Measurements from ENCODE around the gene SEPTIN1. TPM values are rescaled to one million over a fixed set of nuclear protein-coding genes. Genes with fewer than 3 reads are reported as not detected.

SEPTIN1 gene
- total RNA-seq, 2 donors from 2014 or later: 192 to 220 TPM

DNA sequence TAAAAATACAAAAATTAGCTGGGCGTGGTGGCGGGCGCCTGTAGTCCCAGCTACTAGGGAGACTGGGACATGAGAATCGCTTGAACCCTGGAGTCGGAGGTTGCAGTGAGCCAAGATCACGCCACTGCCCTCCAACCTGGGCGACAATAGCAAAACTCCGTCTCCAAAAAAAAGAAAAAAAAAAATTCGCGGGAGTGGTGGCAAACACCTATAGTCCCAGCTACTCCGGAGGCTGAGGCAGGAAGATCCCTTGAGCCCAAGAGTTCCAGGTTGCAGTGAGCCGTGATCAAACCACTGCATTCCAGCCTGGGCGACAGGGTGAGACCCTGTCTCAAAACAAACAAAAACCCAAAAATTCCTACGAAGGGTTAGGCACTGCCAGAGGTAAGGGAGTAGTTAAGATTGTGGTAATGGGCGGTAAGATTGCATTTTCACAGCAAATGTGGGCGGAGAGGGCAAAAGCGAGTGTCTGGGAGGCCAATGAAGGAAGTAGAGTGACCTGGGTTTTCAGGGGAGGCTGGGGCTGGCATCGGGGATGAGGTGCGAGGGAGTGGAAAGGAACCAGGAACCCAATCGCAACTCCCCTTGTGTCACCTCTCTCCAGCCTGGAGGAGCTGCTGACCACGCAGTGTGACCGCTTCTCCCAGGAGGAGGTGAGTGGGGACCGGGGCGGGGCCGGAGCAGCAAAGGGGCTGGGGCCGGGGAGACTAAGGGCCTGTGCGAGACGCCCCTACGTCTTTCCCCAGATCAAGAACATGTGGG, 5.1 kb downstream of the SEPTIN1 start:
- peak overlapping the region; percentile 99 for H3K27ac Mint-ChIP-seq
- ATAC-seq (no peak), DNase-seq (peak in 1 of 3 donors; percentile 27)
- peaks cover 2% of the 10 kb centered on the region for H3K36me3 Mint-ChIP-seq (ENCODE audit: low read depth)
- peaks cover 39% of the 10 kb centered on the region for H3K4me1 Mint-ChIP-seq
- H3K9me3 ChIP-seq (ENCODE audit: control insufficient read depth, low read length, poor library complexity, severe bottlenecking): no peaks in the 10 kb centered on the region
- peak overlapping the region; percentile 99 for H3K4me3 Mint-ChIP-seq
- H3K27me3 Mint-ChIP-seq: no peaks in the 10 kb centered on the region

DNA sequence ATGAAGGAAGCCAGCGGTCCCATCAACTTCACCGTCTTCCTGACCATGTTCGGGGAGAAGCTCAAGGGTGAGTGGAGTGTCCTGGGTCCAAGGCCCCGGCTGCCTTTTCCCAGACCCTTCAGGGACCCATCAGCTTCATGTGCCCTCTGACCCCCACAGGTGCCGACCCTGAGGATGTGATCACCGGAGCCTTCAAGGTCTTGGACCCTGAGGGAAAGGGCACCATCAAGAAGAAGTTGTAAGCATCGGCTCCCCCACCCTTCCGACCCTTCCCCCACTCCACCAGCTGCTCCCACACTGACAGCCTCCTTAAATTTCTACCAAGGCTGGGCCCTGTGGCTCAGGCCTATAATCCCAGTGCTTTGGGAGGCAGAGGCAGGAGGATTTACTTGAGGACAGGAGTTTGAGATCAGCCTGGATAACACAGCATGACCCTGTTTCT, 5.9 kb downstream of the SEPTIN1 start:
- H3K4me1 Mint-ChIP-seq: peaks cover 42% of the 10 kb centered on the region
- no peak for ATAC-seq

DNA sequence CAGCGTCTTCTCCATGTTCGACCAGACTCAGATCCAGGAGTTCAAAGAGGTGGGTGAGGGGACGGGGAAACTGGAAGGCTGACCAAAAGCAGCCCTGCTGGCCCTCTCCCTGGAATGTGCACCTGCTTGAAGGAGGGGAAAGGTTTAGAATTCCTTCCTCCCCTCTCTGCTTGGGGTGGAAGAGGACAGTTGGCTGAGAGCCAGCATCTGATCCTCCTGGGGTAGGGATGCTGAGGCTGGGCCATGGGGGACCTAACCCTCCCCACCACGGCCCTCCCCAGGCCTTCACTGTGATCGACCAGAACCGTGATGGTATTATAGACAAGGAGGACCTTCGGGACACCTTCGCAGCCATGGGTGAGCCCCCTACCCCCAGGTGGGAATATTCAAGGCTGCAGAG, 6.5 kb downstream of the SEPTIN1 start:
- H3K9me3 ChIP-seq (ENCODE audit: control insufficient read depth, low read length, poor library complexity, severe bottlenecking): no peaks in the 10 kb centered on the region
- H3K36me3 Mint-ChIP-seq (ENCODE audit: low read depth): peaks cover 2% of the 10 kb centered on the region
- no peak overlapping the region for H3K4me3 Mint-ChIP-seq
- no peaks in the 10 kb centered on the region for H3K27me3 Mint-ChIP-seq
- ATAC-seq (no peak), DNase-seq (no peak)
- H3K4me1 Mint-ChIP-seq: peaks cover 44% of the 10 kb centered on the region
- peak overlapping the region; percentile 99 for H3K27ac Mint-ChIP-seq

More for the DNA sequence above, 5.9 kb downstream of the SEPTIN1 start:
- Mint-ChIP-seq H3K4me3 (no peak overlapping the region), H3K27me3 (no peaks in the 10 kb centered on the region), H3K36me3 (ENCODE audit: low read depth) (peaks cover 2% of the 10 kb centered on the region), H3K27ac (peak overlapping the region; percentile 99)
- no peaks in the 10 kb centered on the region for H3K9me3 ChIP-seq (ENCODE audit: control insufficient read depth, low read length, poor library complexity, severe bottlenecking)
- no peak for DNase-seq

DNA sequence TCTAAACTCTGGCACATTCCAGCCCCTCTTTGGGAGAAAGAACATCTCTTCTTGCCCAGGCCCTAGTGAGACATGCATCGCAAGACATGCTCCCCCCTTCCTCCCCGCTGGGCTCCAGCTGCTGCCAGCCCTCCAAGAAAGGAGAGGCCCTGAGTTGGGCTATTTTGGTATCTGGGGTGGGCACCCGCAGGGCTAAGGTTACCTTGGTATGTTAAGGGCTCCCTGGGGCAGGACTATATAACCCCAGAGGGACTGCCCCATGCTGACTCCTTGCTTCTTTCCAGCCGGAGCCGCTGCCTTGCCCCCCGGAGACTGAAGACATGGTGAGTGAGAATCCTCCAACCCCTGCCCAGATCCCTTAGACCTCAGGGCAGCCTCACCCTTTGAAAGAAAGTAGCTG, 7.8 kb downstream of the SEPTIN1 start, which contains the start of gene MYL11:
Gene MYL11 (plus strand): TSS at position 265 of the 400 bp plus-strand sequence. CDS start 56 bp downstream, at position 321.
- DNase-seq (no peak), ATAC-seq (no peak)
- peaks cover 2% of the 10 kb centered on the region for H3K36me3 Mint-ChIP-seq (ENCODE audit: low read depth)
- no peaks in the 10 kb centered on the region for H3K9me3 ChIP-seq (ENCODE audit: control insufficient read depth, low read length, poor library complexity, severe bottlenecking)
- peaks cover 41% of the 10 kb centered on the region for H3K4me1 Mint-ChIP-seq
- peak within 1 kb of the TSS; percentile 99 for H3K27ac Mint-ChIP-seq
- H3K4me3 Mint-ChIP-seq: no peak within 1 kb of the TSS
- no peaks in the 10 kb centered on the region for H3K27me3 Mint-ChIP-seq

- Mint-ChIP-seq H3K36me3 (ENCODE audit: low read depth) (no peaks in the 10 kb centered on the region), H3K27me3 (no peaks in the 10 kb centered on the region), H3K4me1 (peaks cover 45% of the 10 kb centered on the region), H3K27ac (peak overlapping the region; percentile 57), H3K4me3 (peak overlapping the region; percentile 59)
- H3K9me3 ChIP-seq (ENCODE audit: control insufficient read depth, low read length, poor library complexity, severe bottlenecking): no peaks in the 10 kb centered on the region
- ATAC-seq (no peak), DNase-seq (no peak)
These were observed 9.6 kb downstream of the SEPTIN1 start for GRCh38 chr16:30372725-30373124.

- no peaks in the 10 kb centered on the region for H3K9me3 ChIP-seq (ENCODE audit: control insufficient read depth, low read length, poor library complexity, severe bottlenecking)
- Mint-ChIP-seq H3K4me3 (peak overlapping the region; percentile 90), H3K27me3 (no peaks in the 10 kb centered on the region), H3K36me3 (ENCODE audit: low read depth) (no peaks in the 10 kb centered on the region), H3K27ac (peak overlapping the region; percentile 95), H3K4me1 (peaks cover 47% of the 10 kb centered on the region)
- DNase-seq: no peak
- no peak for ATAC-seq
These were observed 10.2 kb downstream of the SEPTIN1 start for GRCh38 chr16:30372038-30372712.

DNA sequence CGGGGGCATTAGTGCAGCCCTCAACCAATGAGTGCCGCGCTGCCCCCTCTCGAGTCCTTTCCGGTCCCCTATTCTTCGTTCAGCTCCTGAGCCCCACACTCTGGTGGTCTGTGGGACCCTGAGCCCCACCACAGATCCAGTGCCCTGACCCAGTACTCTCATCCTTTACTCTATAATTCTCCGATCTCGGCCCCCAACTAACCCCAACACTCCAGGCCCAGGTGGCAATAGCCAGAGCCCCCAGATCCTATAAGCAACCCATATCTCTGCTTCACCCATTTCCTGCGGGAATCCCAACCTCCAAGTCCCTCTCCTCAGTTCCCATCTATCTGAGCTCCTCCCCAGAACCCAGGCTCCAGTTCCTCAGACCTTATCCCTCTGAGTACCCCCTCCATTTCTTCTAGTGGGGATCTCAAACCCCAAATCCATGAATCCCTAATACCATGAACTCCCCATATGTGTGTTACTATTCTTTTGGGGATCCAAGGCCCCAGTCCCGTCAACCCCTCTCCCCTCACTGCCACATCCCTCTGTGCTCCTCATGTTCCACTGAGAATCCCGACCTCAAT, 11.0 kb downstream of the SEPTIN1 start:
- H3K27me3 Mint-ChIP-seq: no peaks in the 10 kb centered on the region
- H3K9me3 ChIP-seq (ENCODE audit: control insufficient read depth, low read length, poor library complexity, severe bottlenecking): no peaks in the 10 kb centered on the region
- no peak for ATAC-seq
- H3K4me1 Mint-ChIP-seq: peaks cover 53% of the 10 kb centered on the region
- peak overlapping the region; percentile 90 for H3K4me3 Mint-ChIP-seq
- DNase-seq: no peak
- no peaks in the 10 kb centered on the region for H3K36me3 Mint-ChIP-seq (ENCODE audit: low read depth)
- H3K27ac Mint-ChIP-seq: peak overlapping the region; percentile 95

DNA sequence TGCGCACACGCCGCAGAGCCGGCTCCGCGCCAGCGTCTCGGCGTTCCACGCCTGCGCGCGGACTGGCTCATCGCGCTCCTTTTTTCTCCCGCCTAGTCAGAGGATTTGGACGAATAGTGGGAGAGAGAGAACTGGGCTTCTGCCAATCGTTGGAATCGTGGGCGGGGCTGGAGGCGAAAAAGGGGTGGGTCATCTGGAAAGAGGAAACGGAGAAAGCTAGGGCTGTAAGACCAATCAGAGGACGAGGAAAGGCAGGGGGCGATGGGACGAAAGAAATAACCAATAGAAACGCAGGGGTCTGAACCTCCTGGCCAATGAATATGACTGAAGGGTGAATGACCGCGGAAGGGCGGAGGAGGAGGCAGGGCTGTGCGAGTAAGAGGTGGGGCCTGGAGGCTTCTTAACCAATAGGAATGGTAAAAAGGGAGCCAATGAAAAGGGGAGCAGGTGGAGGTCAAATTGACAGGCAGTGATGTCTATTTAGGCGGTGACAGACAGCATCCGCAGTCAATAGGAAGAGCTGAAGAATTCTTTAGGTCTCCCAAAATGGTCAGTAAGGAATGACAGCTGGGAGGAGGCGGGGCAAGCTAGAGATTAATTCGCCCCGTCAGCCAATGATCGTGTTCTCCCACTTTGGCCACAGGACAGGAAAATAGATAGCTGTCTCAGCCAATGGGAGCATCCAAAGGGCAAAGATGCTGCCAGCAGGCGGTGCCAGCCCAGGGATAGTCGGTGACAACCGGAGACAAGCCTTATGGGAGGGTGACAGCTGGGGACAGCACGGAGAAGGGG, 11.7 kb downstream of the SEPTIN1 start, which contains the start of gene TBC1D10B:
Gene TBC1D10B (minus strand): TSS at position 39 of the 792 bp plus-strand sequence. CDS start 311 bp downstream, outside the sequence.
- peaks cover 53% of the 10 kb centered on the region for H3K4me1 Mint-ChIP-seq
- peak; percentile 87 for ATAC-seq

GRCh38 chr16:30369938-30370455, 12.4 kb downstream of the SEPTIN1 start:
- H3K4me3 Mint-ChIP-seq: peak overlapping the region; percentile 94
- H3K9me3 ChIP-seq (ENCODE audit: control insufficient read depth, low read length, poor library complexity, severe bottlenecking): no peaks in the 10 kb centered on the region
- peak; percentile 0 for ATAC-seq
- H3K4me1 Mint-ChIP-seq: peaks cover 55% of the 10 kb centered on the region
- peaks cover 4% of the 10 kb centered on the region for H3K36me3 Mint-ChIP-seq (ENCODE audit: low read depth)
- H3K27ac Mint-ChIP-seq: peak overlapping the region; percentile 95
- no peaks in the 10 kb centered on the region for H3K27me3 Mint-ChIP-seq
- DNase-seq: no peak

More for the DNA sequence above, 11.7 kb downstream of the SEPTIN1 start, which contains the start of gene TBC1D10B:
- Mint-ChIP-seq H3K36me3 (ENCODE audit: low read depth) (no peaks in the 10 kb centered on the region), H3K27ac (peak within 1 kb of the TSS; percentile 95), H3K4me3 (peak within 1 kb of the TSS; percentile 94), H3K27me3 (no peaks in the 10 kb centered on the region)
- no peaks in the 10 kb centered on the region for H3K9me3 ChIP-seq (ENCODE audit: control insufficient read depth, low read length, poor library complexity, severe bottlenecking)
- DNase-seq: peak; percentile 90 to 98 (median 96)

DNA sequence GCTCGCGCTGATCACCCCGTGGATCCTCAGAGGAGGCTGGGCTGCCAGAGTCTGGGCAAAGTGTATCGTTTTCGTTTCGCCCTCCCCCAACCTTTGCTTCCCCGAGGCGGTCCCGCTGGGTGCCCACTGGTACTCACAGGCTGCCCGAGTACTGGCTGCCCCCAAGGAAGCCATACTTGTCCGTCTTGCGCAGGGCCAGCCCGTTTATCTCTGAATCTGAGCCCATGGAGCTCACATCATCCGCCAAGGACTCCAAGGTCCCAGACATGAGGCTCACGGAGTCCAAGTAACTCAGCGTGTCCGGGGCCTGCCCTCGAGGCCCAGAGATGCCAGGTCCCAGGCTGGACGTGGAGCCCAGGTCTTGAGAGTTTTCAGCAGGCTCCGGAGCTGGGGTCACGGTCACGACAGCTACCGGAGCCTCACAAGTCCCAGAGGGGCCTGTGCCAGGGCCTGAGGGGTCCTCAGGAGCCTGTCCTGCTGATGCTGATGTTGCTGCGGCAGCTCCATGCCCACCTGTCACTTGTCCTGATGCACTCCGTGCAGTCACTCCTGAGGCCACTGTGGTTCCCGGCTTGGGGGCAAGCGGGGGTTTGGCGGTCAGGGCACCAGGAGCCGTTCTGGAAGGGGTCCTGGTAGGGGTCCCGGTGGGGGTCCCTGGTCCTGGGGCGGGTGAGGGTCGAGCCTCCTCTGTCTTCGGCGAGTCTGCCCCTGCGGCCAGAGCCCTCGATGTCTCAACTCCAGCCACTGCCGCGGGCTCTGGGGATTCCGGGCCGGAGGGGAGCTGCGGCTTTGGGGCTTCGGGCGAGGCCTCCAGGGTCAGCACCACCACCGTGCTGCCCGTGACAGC, 13.0 kb downstream of the SEPTIN1 start:
- DNase-seq: no peak

DNA sequence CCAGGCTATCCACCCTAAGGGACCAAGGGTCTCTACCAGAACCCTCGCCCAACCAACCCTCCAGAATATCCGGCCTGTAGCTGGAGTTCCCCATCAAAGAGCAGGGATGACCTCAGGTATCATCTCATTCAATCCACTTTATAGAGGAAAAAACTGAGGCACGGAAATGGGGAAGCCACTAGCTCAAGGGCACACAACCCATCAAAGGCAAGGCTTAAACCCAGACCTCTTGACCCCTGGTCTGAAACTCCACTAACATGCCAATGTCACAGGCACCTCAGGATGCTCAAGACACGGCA, 13.6 kb downstream of the SEPTIN1 start:
- no peaks in the 10 kb centered on the region for H3K9me3 ChIP-seq (ENCODE audit: control insufficient read depth, low read length, poor library complexity, severe bottlenecking)
- no peaks in the 10 kb centered on the region for H3K27me3 Mint-ChIP-seq
- H3K4me1 Mint-ChIP-seq: peaks cover 55% of the 10 kb centered on the region
- peaks cover 4% of the 10 kb centered on the region for H3K36me3 Mint-ChIP-seq (ENCODE audit: low read depth)
- peak overlapping the region; percentile 94 for H3K4me3 Mint-ChIP-seq
- H3K27ac Mint-ChIP-seq: peak overlapping the region; percentile 94
- no peak for ATAC-seq
- no peak for DNase-seq

More for the DNA sequence above, 13.0 kb downstream of the SEPTIN1 start:
- Mint-ChIP-seq H3K4me3 (peak overlapping the region; percentile 94), H3K4me1 (peaks cover 55% of the 10 kb centered on the region), H3K27ac (peak overlapping the region; percentile 94), H3K36me3 (ENCODE audit: low read depth) (peaks cover 4% of the 10 kb centered on the region), H3K27me3 (no peaks in the 10 kb centered on the region)
- no peak for ATAC-seq
- H3K9me3 ChIP-seq (ENCODE audit: control insufficient read depth, low read length, poor library complexity, severe bottlenecking): no peaks in the 10 kb centered on the region
